Endothelial cell of umbilical vein (primary cell): ENCODE measurements around the gene TMEM181. TPM values are rescaled to one million over a fixed set of nuclear protein-coding genes. Genes with fewer than 3 reads are reported as not detected.

Experiments
- BruUV-seq: library from RNA; stranded (reverse); fragments of 400-500 nt; replicated peaks from 2 replicates; lab custom pipeline; 2021; lab: Mats Ljungman, UMichigan
- CTCF ChIA-PET: fragments of 300-600, 350-600 bp; sonication (Branson Sonifier 250); formaldehyde crosslinking; loops from one replicate; lab custom pipeline; 2021; ENCODE audit warnings: antibody characterized with exemption, inconsistent platforms; lab: Charles Lee
- POLR2A ChIA-PET: fragments of 300-600, 350-600 bp; sonication (Branson Sonifier 250); formaldehyde crosslinking; loops from one replicate; lab custom pipeline; 2021; ENCODE audit warnings: antibody characterized with exemption, inconsistent platforms; lab: Charles Lee
- DNase-seq: peaks from one replicate; pipeline ENCODE4 v3.0.0-alpha.2; 2011; ENCODE audit warnings: low read depth, low spot score
- FAIRE-seq: peaks from 2 replicates; lab custom pipeline; 2011; peaks lifted over from hg19 to GRCh38; lab: Jason Lieb, UNC
- H2AFZ ChIP-seq: 2 replicates; pipeline ENCODE4 v1.6.0; 2012; ENCODE audit warnings: low read depth, low read length, control low read depth, inconsistent platforms
- H3K27ac ChIP-seq: 2 replicates; pipeline ENCODE4 v1.5.1; 2011; ENCODE audit warnings: low read depth, mild to moderate bottlenecking, control low read depth, low read length, moderate library complexity; ENCODE audit not compliant: insufficient read depth
- H3K27me3 ChIP-seq, 2 experiments: 2 replicates each; pipeline versions ENCODE4 v1.6.0 to v1.6.1; 2011; ENCODE audit warnings: low read length in 2 of 2, mixed read lengths in 1 of 2; ENCODE audit not compliant: control insufficient read depth in 2 of 2, insufficient read depth in 2 of 2
- H3K36me3 ChIP-seq, 2 experiments: 2 replicates in 1 of 2; 3 replicates in 1 of 2; pipeline ENCODE4 v1.5.1; 2011; ENCODE audit warnings: low read length in 2 of 2, mild to moderate bottlenecking in 1 of 2, moderate library complexity in 1 of 2; ENCODE audit not compliant: control insufficient read depth in 2 of 2, insufficient read depth in 2 of 2; ENCODE audit errors: extremely low read depth in 1 of 2
- H3K4me1 ChIP-seq: 3 replicates; pipeline ENCODE4 v1.5.1; 2011; ENCODE audit warnings: mild to moderate bottlenecking, low read length; ENCODE audit not compliant: control insufficient read depth, insufficient read depth; ENCODE audit errors: extremely low read depth
- H3K4me2 ChIP-seq: 2 replicates; pipeline ENCODE4 v1.6.1; 2011; ENCODE audit warnings: low read length, control low read depth, mixed read lengths; ENCODE audit not compliant: insufficient read depth
- H3K4me3 ChIP-seq, 3 experiments: fragments of 200-600 bp in 1 of 3; sonication (generic), shearing (Covaris generic) in 1 of 3; replicated peaks in 1 of 3; 2 replicates each; pipeline ENCODE4 v1.5.1; 2011 to 2016; ENCODE audit warnings: control low read depth in 3 of 3, low read length in 3 of 3, mild to moderate bottlenecking in 2 of 3, inconsistent platforms in 1 of 3, low read depth in 1 of 3, moderate library complexity in 1 of 3; ENCODE audit not compliant: insufficient read depth in 1 of 3
- H3K79me2 ChIP-seq: 2 replicates; pipeline ENCODE4 v1.6.0; 2012; ENCODE audit warnings: low read length, inconsistent platforms; ENCODE audit not compliant: control insufficient read depth, insufficient read depth
- H3K9ac ChIP-seq: replicated peaks from 2 replicates; pipeline ENCODE3; 2011; ENCODE audit warnings: low read length, control low read depth; ENCODE audit not compliant: insufficient read depth; ENCODE audit errors: extremely low read depth
- H3K9me1 ChIP-seq: replicated peaks from 3 replicates; pipeline ENCODE4 v1.6.0; 2011; ENCODE audit warnings: mild to moderate bottlenecking, low read length; ENCODE audit not compliant: control insufficient read depth, insufficient read depth; ENCODE audit errors: extremely low read depth
- H3K9me3 ChIP-seq: replicated peaks from 2 replicates; pipeline ENCODE4 v1.5.1; 2012; ENCODE audit warnings: low read length, inconsistent platforms; ENCODE audit not compliant: control insufficient read depth, insufficient read depth
- H4K20me1 ChIP-seq: replicated peaks from 2 replicates; pipeline ENCODE3; 2011; ENCODE audit warnings: mild to moderate bottlenecking, low read length; ENCODE audit not compliant: control insufficient read depth, insufficient read depth; ENCODE audit errors: extremely low read depth
- CTCF ChIP-seq, 2 donors: IDR thresholded peaks; 1 replicate in 1 of 2; 2 replicates in 1 of 2; pipeline ENCODE4 v1.5.1; 2011; ENCODE audit warnings: low read length in 2 of 2, mild to moderate bottlenecking in 2 of 2, moderate library complexity in 2 of 2, control low read depth in 1 of 2, inconsistent platforms in 1 of 2, low read depth in 1 of 2; ENCODE audit not compliant: insufficient read depth in 1 of 2; ENCODE audit errors: extremely low read depth in 1 of 2
- EZH2 ChIP-seq: IDR thresholded peaks from 2 replicates; pipeline ENCODE4 v1.6.1; 2012; ENCODE audit warnings: borderline replicate concordance, low read depth, mild to moderate bottlenecking, moderate library complexity, low read length, inconsistent platforms; ENCODE audit not compliant: severe bottlenecking
- FOS ChIP-seq: IDR thresholded peaks from 2 replicates; pipeline ENCODE4 v1.6.1; 2011; ENCODE audit warnings: mild to moderate bottlenecking, low read length, moderate library complexity, borderline replicate concordance; ENCODE audit not compliant: insufficient read depth
- GATA2 ChIP-seq: IDR thresholded peaks from 2 replicates; pipeline ENCODE4 v1.7.0; 2011; ENCODE audit warnings: low read depth, mild to moderate bottlenecking, moderate library complexity, mixed read lengths, low read length; ENCODE audit not compliant: insufficient read length, insufficient read depth
- JUN ChIP-seq: IDR thresholded peaks from 2 replicates; pipeline ENCODE4 v1.6.1; 2011; ENCODE audit warnings: borderline replicate concordance, low read depth; ENCODE audit not compliant: insufficient read length, insufficient read depth
- MAX ChIP-seq: IDR thresholded peaks from 2 replicates; pipeline ENCODE4 v1.6.1; 2011; ENCODE audit not compliant: insufficient read depth, insufficient read length
- MYC ChIP-seq: IDR thresholded peaks from one replicate; pipeline ENCODE4 v1.6.1; 2011; ENCODE audit warnings: mild to moderate bottlenecking, low read depth, low read length
- POLR2A ChIP-seq: IDR thresholded peaks from 2 replicates; pipeline ENCODE4 v1.6.1; 2012; ENCODE audit warnings: low read depth, mild to moderate bottlenecking, control low read depth, low read length
- POLR2AphosphoS5 ChIP-seq: IDR thresholded peaks from 2 replicates; pipeline ENCODE4 v1.6.1; 2012; ENCODE audit warnings: low read depth, mild to moderate bottlenecking, control low read depth, low read length, moderate library complexity; ENCODE audit not compliant: insufficient read depth
- dilution Hi-C: fragments of 300-500 bp; cut with MboI; formaldehyde crosslinking; loops from one replicate; pipeline ENCODE4 v1.15.0; 2019; ENCODE audit warnings: low sequenced_read_pairs; ENCODE audit not compliant: extremely low pct_ligation_motif_present
- intact Hi-C: fragments of 100-400 bp; cut with micrococcal nuclease; formaldehyde crosslinking; loops from one replicate; pipeline ENCODE4 v1.10.0; 2022
- polyA plus RNA-seq, 4 experiments: library from polyadenylated mRNA; depleted of rRNA in 3 of 4; stranded (reverse) in 3 of 4; unstranded in 1 of 4; fragments of >200 nt; gene quantifications; 2 replicates each; pipeline versions ENCODE4 v1.2.1 to v1.2.3, GENCODE V29; 2011 to 2012; ENCODE audit warnings: missing spikeins in 1 of 4
- total RNA-seq: library from RNA; stranded (reverse); gene quantifications from 2 replicates; pipeline ENCODE4 v1.2.3, GENCODE V29; 2021

The TMEM181 gene
- total and polyA plus RNA-seq, 2 donors (not counting 3 experiments of a cell fraction or from before 2014, with no cell fraction given): 21.7 to 33.5 TPM

DNA sequence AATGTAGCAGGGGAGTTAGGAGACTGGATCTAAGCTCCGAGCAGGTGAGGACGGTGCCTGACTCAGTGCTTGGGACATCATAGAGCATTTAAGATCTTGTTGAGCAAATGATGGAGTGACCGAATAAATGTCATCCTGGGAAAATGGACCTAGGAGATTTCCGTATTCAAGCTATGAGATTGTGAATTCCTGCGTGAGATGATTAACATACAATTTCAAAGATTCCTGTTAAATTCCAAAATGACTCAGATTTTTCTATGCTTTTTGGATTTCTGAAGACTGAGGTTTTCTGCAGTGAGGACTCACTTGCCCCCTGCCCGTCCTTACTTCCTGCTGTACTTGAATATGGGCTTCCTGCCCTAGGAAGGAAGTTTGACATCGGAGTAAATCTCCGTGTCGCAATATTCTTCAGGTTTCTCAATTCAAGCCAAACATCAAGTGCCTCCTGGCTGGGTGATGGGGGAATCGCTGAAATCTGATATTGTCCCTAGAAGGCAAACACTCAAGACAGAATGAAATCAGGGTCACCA lies 95.1 kb downstream of the TMEM181 start:
- H3K27me3 ChIP-seq: no peaks in the 10 kb centered on the region
- intact Hi-C loops (loop anchor here (1.0 kb wide), 1 partner anchor 7 kb away; no protein-coding TSS in a partner anchor), dilution Hi-C loops (no loop called here)
- peaks cover 5% of the 10 kb centered on the region for H3K4me1 ChIP-seq
- H3K4me2 ChIP-seq: no peak overlapping the region
- peak overlapping the region; percentile 30 for H2AFZ ChIP-seq
- no peak for FAIRE-seq
- no peaks in the 10 kb centered on the region for H3K36me3 ChIP-seq
- H3K9me1 ChIP-seq: no peaks in the 10 kb centered on the region
- H3K79me2 ChIP-seq: no peaks in the 10 kb centered on the region
- H3K9ac ChIP-seq: no peak overlapping the region
- no peak overlapping the region for H3K27ac ChIP-seq
- DNase-seq: no peak
- ChIA-PET CTCF (interaction anchor here (1.7 kb wide), 1 partner anchor 441 kb away, joined by 6 read pairs; no protein-coding TSS in a partner anchor), POLR2A (no interaction called here)
- BruUV-seq: no TSS peak
- H3K9me3 ChIP-seq: no peaks in the 10 kb centered on the region
- no peak for TF ChIP-seq EZH2
- TF ChIP-seq POLR2A: no peak
- TF ChIP-seq POLR2AphosphoS5: no peak
- no peak for TF ChIP-seq FOS
- TF ChIP-seq MYC: no peak
- no peak for TF ChIP-seq CTCF (IDR thresholded peaks at IDR 0.05; ENCODE audit: extremely low read depth in 1 of 2, insufficient read depth in 1 of 2, low read depth in 1 of 2, low read length in 2 of 2)
- no peak for TF ChIP-seq JUN
- TF ChIP-seq GATA2: no peak
- TF ChIP-seq MAX: no peak
- H4K20me1 ChIP-seq: no peaks in the 10 kb centered on the region
- H3K4me3 ChIP-seq: no peak overlapping the region
